PC-3 (cell line): ENCODE data around the gene C11orf68.

Experiments used
- CTCF ChIP-seq: fragments of 300-600 bp; sonication (generic); conservative IDR thresholded peaks from 2 replicates; pipeline ENCODE4 v1.5.1; 2017; ENCODE audit warnings: antibody characterized with exemption, low read depth, mild to moderate bottlenecking, low read length
- EZH2phosphoT487 ChIP-seq: fragments of 300-600 bp; sonication (generic); IDR thresholded peaks from 2 replicates; pipeline ENCODE4 v1.6.1; 2018; ENCODE audit warnings: mild to moderate bottlenecking, antibody characterized with exemption, low read length, borderline replicate concordance

GRCh38 chr11:65867284-65868071 lies 51.4 kb downstream of the C11orf68 start:
- TF ChIP-seq EZH2phosphoT487 (no peak), CTCF (no peak)
